HL-60/S4 treated with retinoic acid at 250 ng/mL for 4 days and 3 days (cell line): Measurements from ENCODE around the gene NTRK3.
"Not testable (repeated sequence)": the region's sequence is repeated elsewhere in the genome, so short reads cannot be mapped to it uniquely, and the experiment has no call there.

ENCODE experiments used
- in situ Hi-C: fragments of 300-500 bp; cut with MboI; formaldehyde crosslinking; loops from 2 replicates; pipeline ENCODE4 v1.7.0; 2022; ENCODE audit warnings: low sequenced_read_pairs

NTRK3 gene

GRCh38 chr15:88080616-88081015 is 175.9 kb downstream of the NTRK3 start:
- in situ Hi-C loops = no loop called here

- in situ Hi-C loops = no loop called here
Measured at GRCh38 chr15:88077296-88078020, 179.1 kb downstream of the NTRK3 start.

- in situ Hi-C loops = no loop called here
Measured at GRCh38 chr15:88076328-88076727, 180.2 kb downstream of the NTRK3 start.

GRCh38 chr15:88075102-88075501 is 181.4 kb downstream of the NTRK3 start:
- in situ Hi-C loops = no loop called here

- in situ Hi-C loops = no loop called here
Measured at GRCh38 chr15:88074386-88074785, 182.2 kb downstream of the NTRK3 start.

GRCh38 chr15:88073391-88073691 is 183.2 kb downstream of the NTRK3 start:
- in situ Hi-C loops = no loop called here

GRCh38 chr15:88072598-88073390 is 183.7 kb downstream of the NTRK3 start:
- in situ Hi-C loops = no loop called here

- in situ Hi-C loops = not testable (repeated sequence)
Measured at GRCh38 chr15:88072133-88072532, 184.4 kb downstream of the NTRK3 start.

GRCh38 chr15:88071141-88071540 is 185.4 kb downstream of the NTRK3 start:
- in situ Hi-C loops = no loop called here

GRCh38 chr15:88069561-88069960 is 187.0 kb downstream of the NTRK3 start:
- in situ Hi-C loops = no loop called here

- in situ Hi-C loops = no loop called here
Measured at GRCh38 chr15:88067331-88067685, 189.2 kb downstream of the NTRK3 start.

- in situ Hi-C loops = no loop called here
Measured at GRCh38 chr15:88066636-88067330, 189.8 kb downstream of the NTRK3 start.

GRCh38 chr15:88061452-88061851 is 195.1 kb downstream of the NTRK3 start:
- in situ Hi-C loops = no loop called here

GRCh38 chr15:88060383-88060782 is 196.2 kb downstream of the NTRK3 start:
- in situ Hi-C loops = no loop called here

GRCh38 chr15:88057836-88058235 is 198.7 kb downstream of the NTRK3 start:
- in situ Hi-C loops = no loop called here

- in situ Hi-C loops = no loop called here
Measured at GRCh38 chr15:88049506-88049905, 207.0 kb downstream of the NTRK3 start.

- in situ Hi-C loops = no loop called here
Measured at GRCh38 chr15:88048755-88049154, 207.8 kb downstream of the NTRK3 start.

- in situ Hi-C loops = no loop called here
Measured at GRCh38 chr15:88048237-88048636, 208.3 kb downstream of the NTRK3 start.

- in situ Hi-C loops = no loop called here
Measured at GRCh38 chr15:88046576-88047129, 209.9 kb downstream of the NTRK3 start.

GRCh38 chr15:88043396-88043795 is 213.1 kb downstream of the NTRK3 start:
- in situ Hi-C loops = no loop called here

GRCh38 chr15:88042047-88042446 is 214.5 kb downstream of the NTRK3 start:
- in situ Hi-C loops = no loop called here

GRCh38 chr15:88040516-88040915 is 216.0 kb downstream of the NTRK3 start:
- in situ Hi-C loops = no loop called here
